PC-3 (cell line): Measurements from ENCODE around the gene B2M. TPM values are rescaled to one million over a fixed set of nuclear protein-coding genes. Genes with fewer than 3 reads are reported as not detected.

Experiments
- ATAC-seq: fragments of 200-7000 bp; cut with Tn5 transposase; 2 replicates; pipeline ENCODE4 v1.9.1; 2020; ENCODE audit warnings: mild to moderate bottlenecking, moderate library complexity
- BruUV-seq: library from RNA; stranded (reverse); fragments of 400-500 nt; replicated peaks from 2 replicates; lab custom pipeline; 2021; lab: Mats Ljungman, UMichigan
- CTCF ChIA-PET: fragments of 300-600 bp; sonication (Branson Sonifier 250); formaldehyde crosslinking; loops from one replicate; lab custom pipeline; 2022; ENCODE audit warnings: antibody characterized with exemption; lab: Charles Lee
- POLR2A ChIA-PET: fragments of 300-600 bp; sonication (Branson Sonifier 250); formaldehyde crosslinking; loops from one replicate; lab custom pipeline; 2022; ENCODE audit warnings: antibody characterized with exemption; ENCODE audit not compliant: unreplicated experiment; lab: Charles Lee
- DNase-seq: peaks from one replicate; pipeline ENCODE4 v3.0.0-alpha.2; 2015
- H2AFZ ChIP-seq: fragments of 300-600 bp; sonication (generic); 2 replicates; pipeline ENCODE4 v1.6.0; 2016; ENCODE audit warnings: antibody characterized with exemption, low read length
- H3F3A ChIP-seq: fragments of 300-600 bp; sonication (generic); one replicate; pipeline ENCODE4 v1.6.0; 2017; ENCODE audit warnings: antibody characterized with exemption, low read length, control low read depth, mild to moderate bottlenecking; ENCODE audit not compliant: unreplicated experiment
- H3K27ac ChIP-seq: fragments of 300-600 bp; sonication (generic); 2 replicates; pipeline ENCODE4 v1.5.1; 2016; ENCODE audit warnings: mild to moderate bottlenecking, low read length
- H3K27me3 ChIP-seq: fragments of 300-600 bp; sonication (generic); 2 replicates; pipeline ENCODE4 v1.6.1; 2016; ENCODE audit warnings: low read length, mixed read lengths
- H3K36me3 ChIP-seq: fragments of 300-600 bp; sonication (generic); 2 replicates; pipeline ENCODE4 v1.6.1; 2016; ENCODE audit warnings: low read depth, mixed run types, low read length, mixed read lengths
- H3K4me1 ChIP-seq: fragments of 300-600 bp; sonication (generic); 2 replicates; pipeline ENCODE4 v1.5.1; 2016; ENCODE audit warnings: low read length; ENCODE audit not compliant: insufficient read depth
- H3K4me2 ChIP-seq: fragments of 300-600 bp; sonication (generic); 2 replicates; pipeline ENCODE4 v1.6.0; 2016; ENCODE audit warnings: low read length
- H3K4me3 ChIP-seq: fragments of 300-600 bp; sonication (generic); 2 replicates; pipeline ENCODE4 v1.5.1; 2016; ENCODE audit warnings: mild to moderate bottlenecking, low read length, mixed read lengths
- H3K79me2 ChIP-seq: fragments of 300-600 bp; sonication (generic); 2 replicates; pipeline ENCODE4 v1.6.1; 2017; ENCODE audit warnings: low read length, mixed read lengths
- H3K9ac ChIP-seq: fragments of 300-600 bp; sonication (generic); 2 replicates; pipeline ENCODE4 v1.6.0; 2016; ENCODE audit warnings: mild to moderate bottlenecking, low read length
- H3K9me2 ChIP-seq: fragments of 300-600 bp; sonication (generic); replicated peaks from 2 replicates; pipeline ENCODE4 v1.6.1; 2016; ENCODE audit warnings: mixed run types, low read length, mixed read lengths
- H3K9me3 ChIP-seq: fragments of 300-600 bp; sonication (generic); 2 replicates; pipeline ENCODE4 v1.6.1; 2016; ENCODE audit warnings: low read length, mixed read lengths
- H4K20me1 ChIP-seq: fragments of 300-600 bp; sonication (generic); 2 replicates; pipeline ENCODE4 v1.6.1; 2016; ENCODE audit warnings: low read length, mixed read lengths
- CTCF ChIP-seq: fragments of 300-600 bp; sonication (generic); conservative IDR thresholded peaks from 2 replicates; pipeline ENCODE4 v1.5.1; 2017; ENCODE audit warnings: antibody characterized with exemption, low read depth, mild to moderate bottlenecking, low read length
- EZH2 ChIP-seq: fragments of 300-600 bp; sonication (generic); IDR thresholded peaks from one replicate; pipeline ENCODE4 v1.6.1; 2017; ENCODE audit warnings: antibody characterized with exemption, mild to moderate bottlenecking, low read length; ENCODE audit not compliant: unreplicated experiment
- EZH2phosphoT487 ChIP-seq: fragments of 300-600 bp; sonication (generic); IDR thresholded peaks from 2 replicates; pipeline ENCODE4 v1.6.1; 2018; ENCODE audit warnings: mild to moderate bottlenecking, antibody characterized with exemption, low read length, borderline replicate concordance
- intact Hi-C: fragments of 100-400 bp; cut with micrococcal nuclease; formaldehyde crosslinking; loops from 2 replicates; pipeline ENCODE4 v1.9.0; 2023
- total RNA-seq: library from RNA; depleted of rRNA; stranded (reverse); fragments of >200 nt; gene quantifications from 2 replicates; pipeline ENCODE4 v1.2.3, GENCODE V29; 2014

B2M gene
- total RNA-seq, 1 experiment from 2014 or later = 608 TPM

- DNase-seq (peak; percentile 98), ATAC-seq (peak; percentile 80)
- intact Hi-C loops = loop anchor here (2.0 kb wide), 1 partner anchor 66 kb away; the partner anchor contains the start of gene SPG11
- TF ChIP-seq CTCF = no peak
- TF ChIP-seq EZH2phosphoT487 = no peak
- no peak for TF ChIP-seq EZH2
- H3K4me3 ChIP-seq = peak overlapping the region; percentile 82
- no peaks in the 10 kb centered on the region for H3K27me3 ChIP-seq
- BruUV-seq = no TSS peak
- ChIA-PET POLR2A (interaction anchor here (0.5 to 2.3 kb wide), 5 partner anchors 9 to 432 kb away, joined by 3 to 28 read pairs (median 4); partner anchors contain the start of genes B2M and PATL2), CTCF (interaction anchor here (0.6 to 2.1 kb wide), 8 partner anchors 9 to 1642 kb away, joined by 3 to 30 read pairs (median 5); partner anchors contain the start of genes B2M, EIF3J, PATL2 and SPG11)
- H4K20me1 ChIP-seq = no peaks in the 10 kb centered on the region
- peak overlapping the region; percentile 89 for H3K9ac ChIP-seq
- peak overlapping the region; percentile 90 for H2AFZ ChIP-seq
- H3K79me2 ChIP-seq = peaks cover 15% of the 10 kb centered on the region
- peaks cover 18% of the 10 kb centered on the region for H3F3A ChIP-seq
- H3K9me3 ChIP-seq = no peaks in the 10 kb centered on the region
- H3K4me1 ChIP-seq = peaks cover 34% of the 10 kb centered on the region
- H3K27ac ChIP-seq = peak overlapping the region; percentile 89
- H3K9me2 ChIP-seq = no peaks in the 10 kb centered on the region
- H3K4me2 ChIP-seq = peak overlapping the region; percentile 91
- H3K36me3 ChIP-seq = no peaks in the 10 kb centered on the region
These were observed 17.5 kb downstream of the B2M start for GRCh38 chr15:44728576-44729407.

- ATAC-seq (peak; percentile 2; the same call in 1 of the 2 replicates), DNase-seq (no peak)
- CTCF ChIA-PET = interaction anchor here (0.7 to 2.1 kb wide), 6 partner anchors 8 to 193 kb away, joined by 3 to 30 read pairs (median 8); partner anchors contain the start of genes B2M, EIF3J, PATL2 and SPG11
- Histone ChIP-seq H3K36me3 (no peaks in the 10 kb centered on the region), H3K27ac (peak overlapping the region; percentile 89), H3K9ac (peak overlapping the region; percentile 89), H3K27me3 (no peaks in the 10 kb centered on the region), H2AFZ (peak overlapping the region; percentile 90), H3K4me1 (peaks cover 34% of the 10 kb centered on the region), H3F3A (peaks cover 18% of the 10 kb centered on the region), H3K9me2 (no peaks in the 10 kb centered on the region), H3K9me3 (no peaks in the 10 kb centered on the region), H4K20me1 (no peaks in the 10 kb centered on the region), H3K4me2 (peak overlapping the region; percentile 91), H3K79me2 (peaks cover 15% of the 10 kb centered on the region), H3K4me3 (peak overlapping the region; percentile 82)
- no peak for TF ChIP-seq EZH2phosphoT487
- no peak for TF ChIP-seq CTCF
- no peak for TF ChIP-seq EZH2
- intact Hi-C loops = loop anchor here (2.0 kb wide), 1 partner anchor 67 kb away; the partner anchor contains the start of gene SPG11
- BruUV-seq = TSS peak; percentile 49
- POLR2A ChIA-PET = interaction anchor here (0.5 to 2.3 kb wide), 2 partner anchors 17 to 85 kb away, joined by 4 to 28 read pairs; partner anchors contain the start of genes B2M and PATL2
These were observed 18.3 kb downstream of the B2M start for GRCh38 chr15:44729408-44730127.
